GM23338 (cell line): ENCODE data around the gene ARID1B. TPM values are rescaled to one million over a fixed set of nuclear protein-coding genes. Genes with fewer than 3 reads are reported as not detected.

Experiments used
- ATAC-seq: fragments of 200-7000 bp; cut with Tn5 transposase; 3 replicates; pipeline ENCODE4 v1.9.1; 2020
- DNase-seq: peaks from one replicate; pipeline ENCODE4 v3.0.0-alpha.2; 2015; ENCODE audit warnings: low spot score
- H2AFZ ChIP-seq: fragments of 200-600 bp; sonication (generic); 2 replicates; pipeline ENCODE4 v1.8.0; 2016; ENCODE audit warnings: antibody characterized with exemption, mild to moderate bottlenecking, moderate library complexity
- H3F3A ChIP-seq: fragments of 200-600 bp; sonication (generic); replicated peaks from 2 replicates; pipeline ENCODE4 v1.8.0; 2017; ENCODE audit warnings: antibody characterized with exemption, mixed run types, low read depth
- H3K27ac ChIP-seq: fragments of 200-600 bp; sonication (generic); 2 replicates; pipeline ENCODE4 v1.6.1; 2016; ENCODE audit warnings: low read depth
- H3K27me3 ChIP-seq: fragments of 200-600 bp; sonication (generic); 2 replicates; pipeline ENCODE4 v1.8.0; 2016; ENCODE audit warnings: mild to moderate bottlenecking, mixed run types, moderate library complexity; ENCODE audit not compliant: insufficient read depth
- H3K36me3 ChIP-seq: fragments of 200-600 bp; sonication (generic); 2 replicates; pipeline ENCODE4 v1.8.0; 2016; ENCODE audit warnings: mild to moderate bottlenecking; ENCODE audit not compliant: insufficient read depth
- H3K4me1 ChIP-seq: fragments of 200-600 bp; sonication (generic); 2 replicates; pipeline ENCODE4 v1.8.0; 2016; ENCODE audit warnings: mild to moderate bottlenecking, moderate library complexity; ENCODE audit not compliant: insufficient read depth
- H3K4me2 ChIP-seq: fragments of 200-600 bp; sonication (generic); 2 replicates; pipeline ENCODE4 v1.7.1; 2017; ENCODE audit warnings: mixed run types
- H3K4me3 ChIP-seq: fragments of 200-600 bp; sonication (generic); 2 replicates; pipeline ENCODE4 v1.6.1; 2016; ENCODE audit warnings: mixed run types
- H3K79me2 ChIP-seq: fragments of 200-600 bp; sonication (generic); replicated peaks from 2 replicates; pipeline ENCODE4 v1.8.0; 2017; ENCODE audit warnings: mild to moderate bottlenecking; ENCODE audit not compliant: insufficient read depth
- H3K9me2 ChIP-seq: fragments of 200-600 bp; sonication (generic); 2 replicates; pipeline ENCODE4 v1.8.0; 2017; ENCODE audit not compliant: insufficient read depth
- H4K20me1 ChIP-seq: fragments of 200-600 bp; sonication (generic); replicated peaks from 2 replicates; pipeline ENCODE4 v1.8.0; 2017; ENCODE audit warnings: mild to moderate bottlenecking; ENCODE audit not compliant: insufficient read depth
- H3K27ac Mint-ChIP-seq: 2 replicates; pipeline ENCODE4 v1.8.0; 2020; ENCODE audit warnings: inconsistent platforms, mild to moderate bottlenecking, moderate library complexity, mixed read lengths
- H3K27me3 Mint-ChIP-seq: 3 replicates; pipeline ENCODE4 v1.8.0; 2022; ENCODE audit warnings: low read depth, mild to moderate bottlenecking, moderate library complexity, mixed read lengths, inconsistent platforms; ENCODE audit not compliant: insufficient read depth, poor library complexity
- H3K36me3 Mint-ChIP-seq: 3 replicates; pipeline ENCODE4 v1.8.0; 2021; ENCODE audit warnings: low read depth, mild to moderate bottlenecking, inconsistent platforms, moderate library complexity, mixed read lengths
- H3K4me1 Mint-ChIP-seq: 3 replicates; pipeline ENCODE4 v1.8.0; 2020; ENCODE audit warnings: mild to moderate bottlenecking, inconsistent platforms, mixed read lengths
- H3K4me3 Mint-ChIP-seq: 3 replicates; pipeline ENCODE4 v1.8.0; 2021; ENCODE audit warnings: moderate library complexity, mild to moderate bottlenecking, inconsistent platforms, mixed read lengths
- H3K9me3 Mint-ChIP-seq: 3 replicates; pipeline ENCODE4 v1.8.0; 2020; ENCODE audit warnings: moderate library complexity, mild to moderate bottlenecking, inconsistent platforms, mixed read lengths
- EZH2phosphoT487 ChIP-seq: fragments of 200-600 bp; sonication (generic); IDR thresholded peaks from one replicate; pipeline ENCODE4 v1.8.1; 2018; ENCODE audit warnings: antibody characterized with exemption; ENCODE audit not compliant: unreplicated experiment
- JUNB ChIP-seq: IDR thresholded peaks from one replicate; pipeline ENCODE4 v1.6.1; 2016; ENCODE audit warnings: antibody characterized with exemption; ENCODE audit not compliant: unreplicated experiment
- STAT1 ChIP-seq: IDR thresholded peaks from one replicate; pipeline ENCODE4 v1.6.1; 2016; ENCODE audit warnings: antibody characterized with exemption; ENCODE audit not compliant: unreplicated experiment
- ZNF331 ChIP-seq: fragments of 250-450 bp; sonication (Bioruptor Pico); IDR thresholded peaks from 2 replicates; pipeline ENCODE4 v1.5.0; 2020; ENCODE audit warnings: low read depth, mild to moderate bottlenecking, moderate library complexity
- polyA plus RNA-seq: library from polyadenylated mRNA; unstranded; fragments of >200 nt; fragmentation: Nextera tagmentation; extraction: Ambion mirVana; gene quantifications from 2 replicates; pipeline ENCODE4 v1.2.1, GENCODE V29; 2016
- total RNA-seq: library from RNA; depleted of rRNA; stranded (reverse); fragments of >200 nt; shearing (Covaris generic); gene quantifications from 2 replicates; pipeline ENCODE4 v1.2.3, GENCODE V29; 2014
- TF ChIP-seq, protein P1 (sequence below): IDR thresholded peaks from one replicate; pipeline ENCODE4 v1.6.1; 2018; ENCODE audit warnings: antibody characterized with exemption; ENCODE audit not compliant: unreplicated experiment
- TF ChIP-seq, protein P2 (sequence below): IDR thresholded peaks from 2 replicates; pipeline ENCODE4 v1.6.1; 2016; ENCODE audit warnings: antibody characterized with exemption

Gene ARID1B
- total and polyA plus RNA-seq, 2 experiments from 2014 or later, result 59.3 to 72.2 TPM

DNA sequence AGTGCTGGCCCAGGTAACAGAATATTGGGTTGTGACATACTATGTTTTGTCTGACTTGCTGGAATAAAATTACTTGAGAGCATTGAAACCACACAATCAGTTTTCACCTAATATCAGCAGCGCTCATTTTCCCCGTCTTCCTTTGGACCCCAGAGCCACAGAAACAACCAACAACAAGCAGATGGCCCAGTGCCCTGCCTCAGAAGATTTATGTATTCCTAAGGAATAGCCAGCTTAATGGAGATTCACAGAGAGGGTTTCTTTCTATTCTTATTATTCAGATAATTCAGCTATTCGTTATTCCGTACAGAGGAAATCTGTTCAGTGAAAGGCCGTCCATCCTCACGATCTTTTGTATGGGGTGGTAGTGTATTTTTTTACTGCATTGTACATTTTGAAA is 391.3 kb downstream of the ARID1B start:
- no peak overlapping the region for H2AFZ ChIP-seq
- no peak overlapping the region for H3K4me3 Mint-ChIP-seq
- no peaks in the 10 kb centered on the region for H4K20me1 ChIP-seq
- no peak for ATAC-seq
- no peaks in the 10 kb centered on the region for H3K9me2 ChIP-seq
- H3K79me2 ChIP-seq, result 0 out of 2 replicates have a peak, but pooled peaks cover 5% of the 10 kb centered on the region
- no peaks in the 10 kb centered on the region for H3F3A ChIP-seq
- no peak overlapping the region for H3K27ac ChIP-seq
- TF ChIP-seq ZNF331 (CRISPR knock-in tag) (no peak), STAT1 (no peak)
- H3K27ac Mint-ChIP-seq, result no peak overlapping the region
- H3K36me3 ChIP-seq, result no peaks in the 10 kb centered on the region; the same call in 1 of the 2 replicates
- H3K36me3 Mint-ChIP-seq, result peaks cover 12% of the 10 kb centered on the region; the same call in 2 of the 3 replicates
- no peaks in the 10 kb centered on the region for H3K27me3 ChIP-seq
- peaks cover 3% of the 10 kb centered on the region for H3K27me3 Mint-ChIP-seq
- H3K4me3 ChIP-seq, result no peak overlapping the region
- H3K4me1 Mint-ChIP-seq, result peaks cover 32% of the 10 kb centered on the region
- H3K4me2 ChIP-seq, result no peak overlapping the region
- H3K4me1 ChIP-seq, result peaks cover 9% of the 10 kb centered on the region
- no peaks in the 10 kb centered on the region for H3K9me3 Mint-ChIP-seq
- DNase-seq, result no peak

DNA sequence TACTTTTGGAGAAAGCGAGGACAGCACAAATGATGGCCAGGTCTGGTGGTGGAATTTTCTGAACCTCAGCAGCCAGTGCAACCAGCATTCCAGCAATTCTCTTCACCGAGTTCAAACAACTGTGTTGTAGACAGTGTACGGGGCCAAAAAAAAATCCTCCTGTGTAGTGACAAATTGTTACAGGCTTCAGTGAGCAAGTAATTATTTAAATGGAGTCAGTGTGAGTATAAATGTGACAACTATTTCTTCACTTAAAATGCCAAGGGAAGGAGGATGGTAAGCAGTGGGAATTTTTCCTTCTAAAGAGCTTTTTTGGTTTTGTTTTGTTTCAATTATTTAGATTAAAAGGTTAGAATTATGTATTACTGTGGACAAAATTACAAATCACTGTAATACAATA is 392.0 kb downstream of the ARID1B start:
- Histone ChIP-seq H3K4me1 (peaks cover 9% of the 10 kb centered on the region), H3K36me3 (no peaks in the 10 kb centered on the region; the same call in 1 of the 2 replicates), H3K27me3 (no peaks in the 10 kb centered on the region), H3K79me2 (no peaks in the 10 kb centered on the region), H3K27ac (no peak overlapping the region), H4K20me1 (no peaks in the 10 kb centered on the region), H3F3A (no peaks in the 10 kb centered on the region), H3K9me2 (no peaks in the 10 kb centered on the region), H3K4me2 (no peak overlapping the region), H3K4me3 (no peak overlapping the region), H2AFZ (no peak overlapping the region)
- Mint-ChIP-seq H3K27ac (0 out of 2 replicates have a peak overlapping the region, but pooled peaks have one; percentile 18), H3K4me3 (no peak overlapping the region), H3K36me3 (peaks cover 12% of the 10 kb centered on the region; the same call in 2 of the 3 replicates), H3K4me1 (peaks cover 38% of the 10 kb centered on the region), H3K9me3 (no peaks in the 10 kb centered on the region), H3K27me3 (peaks cover 3% of the 10 kb centered on the region)
- DNase-seq (no peak), ATAC-seq (no peak)
- TF ChIP-seq STAT1 (no peak), EZH2phosphoT487 (no peak)
- TF ChIP-seq, protein P1, sequence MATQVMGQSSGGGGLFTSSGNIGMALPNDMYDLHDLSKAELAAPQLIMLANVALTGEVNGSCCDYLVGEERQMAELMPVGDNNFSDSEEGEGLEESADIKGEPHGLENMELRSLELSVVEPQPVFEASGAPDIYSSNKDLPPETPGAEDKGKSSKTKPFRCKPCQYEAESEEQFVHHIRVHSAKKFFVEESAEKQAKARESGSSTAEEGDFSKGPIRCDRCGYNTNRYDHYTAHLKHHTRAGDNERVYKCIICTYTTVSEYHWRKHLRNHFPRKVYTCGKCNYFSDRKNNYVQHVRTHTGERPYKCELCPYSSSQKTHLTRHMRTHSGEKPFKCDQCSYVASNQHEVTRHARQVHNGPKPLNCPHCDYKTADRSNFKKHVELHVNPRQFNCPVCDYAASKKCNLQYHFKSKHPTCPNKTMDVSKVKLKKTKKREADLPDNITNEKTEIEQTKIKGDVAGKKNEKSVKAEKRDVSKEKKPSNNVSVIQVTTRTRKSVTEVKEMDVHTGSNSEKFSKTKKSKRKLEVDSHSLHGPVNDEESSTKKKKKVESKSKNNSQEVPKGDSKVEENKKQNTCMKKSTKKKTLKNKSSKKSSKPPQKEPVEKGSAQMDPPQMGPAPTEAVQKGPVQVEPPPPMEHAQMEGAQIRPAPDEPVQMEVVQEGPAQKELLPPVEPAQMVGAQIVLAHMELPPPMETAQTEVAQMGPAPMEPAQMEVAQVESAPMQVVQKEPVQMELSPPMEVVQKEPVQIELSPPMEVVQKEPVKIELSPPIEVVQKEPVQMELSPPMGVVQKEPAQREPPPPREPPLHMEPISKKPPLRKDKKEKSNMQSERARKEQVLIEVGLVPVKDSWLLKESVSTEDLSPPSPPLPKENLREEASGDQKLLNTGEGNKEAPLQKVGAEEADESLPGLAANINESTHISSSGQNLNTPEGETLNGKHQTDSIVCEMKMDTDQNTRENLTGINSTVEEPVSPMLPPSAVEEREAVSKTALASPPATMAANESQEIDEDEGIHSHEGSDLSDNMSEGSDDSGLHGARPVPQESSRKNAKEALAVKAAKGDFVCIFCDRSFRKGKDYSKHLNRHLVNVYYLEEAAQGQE, result no peak

DNA sequence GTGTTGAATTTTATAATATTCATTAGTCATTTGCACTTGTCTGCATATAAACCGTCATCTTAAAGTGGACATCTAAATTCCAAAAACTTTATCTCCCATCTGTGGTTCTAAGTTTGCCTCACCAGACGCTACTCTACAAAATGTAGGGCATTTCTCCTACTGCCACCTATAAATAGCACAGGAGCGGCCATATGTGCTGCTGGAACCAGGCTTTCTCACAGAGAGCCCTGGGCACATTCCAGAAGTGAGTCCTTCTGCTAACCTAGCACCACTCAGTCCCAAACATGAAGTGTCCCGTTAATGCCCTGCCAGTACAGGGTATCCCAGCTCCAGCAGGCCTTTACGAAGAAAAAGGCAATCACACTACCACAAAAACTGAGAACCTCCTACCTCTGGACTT is 392.5 kb downstream of the ARID1B start:
- Histone ChIP-seq H3K36me3 (no peaks in the 10 kb centered on the region; the same call in 1 of the 2 replicates), H2AFZ (no peak overlapping the region), H3K27me3 (no peaks in the 10 kb centered on the region), H3K4me2 (no peak overlapping the region), H3K9me2 (no peaks in the 10 kb centered on the region), H3K4me3 (no peak overlapping the region), H4K20me1 (no peaks in the 10 kb centered on the region), H3K4me1 (peaks cover 9% of the 10 kb centered on the region), H3K79me2 (no peaks in the 10 kb centered on the region), H3K27ac (peak overlapping the region; percentile 21; the same call in 1 of the 2 replicates), H3F3A (no peaks in the 10 kb centered on the region)
- Mint-ChIP-seq H3K36me3 (peaks cover 12% of the 10 kb centered on the region; the same call in 2 of the 3 replicates), H3K9me3 (no peaks in the 10 kb centered on the region), H3K27me3 (peaks cover 3% of the 10 kb centered on the region), H3K4me3 (no peak overlapping the region), H3K27ac (no peak overlapping the region), H3K4me1 (peaks cover 39% of the 10 kb centered on the region)
- ATAC-seq, result no peak
- TF ChIP-seq EZH2phosphoT487 (no peak), JUNB (no peak)
- TF ChIP-seq, protein P2, sequence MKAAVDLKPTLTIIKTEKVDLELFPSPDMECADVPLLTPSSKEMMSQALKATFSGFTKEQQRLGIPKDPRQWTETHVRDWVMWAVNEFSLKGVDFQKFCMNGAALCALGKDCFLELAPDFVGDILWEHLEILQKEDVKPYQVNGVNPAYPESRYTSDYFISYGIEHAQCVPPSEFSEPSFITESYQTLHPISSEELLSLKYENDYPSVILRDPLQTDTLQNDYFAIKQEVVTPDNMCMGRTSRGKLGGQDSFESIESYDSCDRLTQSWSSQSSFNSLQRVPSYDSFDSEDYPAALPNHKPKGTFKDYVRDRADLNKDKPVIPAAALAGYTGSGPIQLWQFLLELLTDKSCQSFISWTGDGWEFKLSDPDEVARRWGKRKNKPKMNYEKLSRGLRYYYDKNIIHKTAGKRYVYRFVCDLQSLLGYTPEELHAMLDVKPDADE, result no peak
- no peak for DNase-seq
